ENCODE measurements around the gene ZFYVE28.

ZFYVE28 gene

GRCh38 chr4:2336659-2337058 lies 81.8 kb downstream of the ZFYVE28 start:
- Histone ChIP-seq H4K8ac (ENCODE audit: low read depth, low read length) (no peak overlapping the region), H2BK15ac (replicated peaks; ENCODE audit: low read depth) (no peak overlapping the region), H3K36me3 (ENCODE audit: control insufficient read depth, insufficient read depth, low read length) (no peaks in the 10 kb centered on the region)

GRCh38 chr4:2335729-2336101 lies 82.7 kb downstream of the ZFYVE28 start:
- no peak overlapping the region for H3K18ac ChIP-seq (ENCODE audit: low read length)
- H3K4me3 ChIP-seq (ENCODE audit: low read length) = no peak overlapping the region
- no peak overlapping the region for H3K23ac ChIP-seq (ENCODE audit: low read length)
- DNase-seq = no peak
- H3K9ac ChIP-seq (ENCODE audit: low read length) = no peak overlapping the region
- H2BK5ac ChIP-seq (ENCODE audit: low read length) = no peak overlapping the region
- no peak overlapping the region for H2AK5ac ChIP-seq (ENCODE audit: low read length)
- H3K27ac ChIP-seq (ENCODE audit: low read depth, low read length) = no peak overlapping the region
- H3K4me1 ChIP-seq (ENCODE audit: control insufficient read depth, low read depth, low read length) = no peaks in the 10 kb centered on the region
- no peak overlapping the region for H2BK15ac ChIP-seq (replicated peaks; ENCODE audit: low read depth)
- H3K79me2 ChIP-seq (ENCODE audit: control insufficient read depth, insufficient read depth, low read length) = no peaks in the 10 kb centered on the region
- no peak overlapping the region for H3K56ac ChIP-seq (ENCODE audit: low read length)
- H3K4me2 ChIP-seq (ENCODE audit: low read length) = no peak overlapping the region
- no CpG with 5 or more reads among the region's 9 CpGs for WGBS (ENCODE audit: extremely low coverage, insufficient coverage, low lambda C conversion rate)
- H4K5ac ChIP-seq (ENCODE audit: low read length) = no peak overlapping the region
- no peaks in the 10 kb centered on the region for H3K79me1 ChIP-seq (ENCODE audit: low read length)
- H3K27me3 ChIP-seq (ENCODE audit: insufficient read depth, low read length, poor library complexity) = no peaks in the 10 kb centered on the region
- H4K8ac ChIP-seq (ENCODE audit: low read depth, low read length) = no peak overlapping the region
- no peaks in the 10 kb centered on the region for H3K36me3 ChIP-seq (ENCODE audit: control insufficient read depth, insufficient read depth, low read length)
- H2BK120ac ChIP-seq (ENCODE audit: low read depth, low read length) = no peak overlapping the region
- no peak overlapping the region for H3K4ac ChIP-seq (ENCODE audit: low read depth, low read length)

More at GRCh38 chr4:2336659-2337058, 81.8 kb downstream of the ZFYVE28 start:
- H3K27me3 ChIP-seq (ENCODE audit: insufficient read depth, low read length, poor library complexity) = no peaks in the 10 kb centered on the region
- no peak overlapping the region for H3K4me3 ChIP-seq (ENCODE audit: low read length)
- no peaks in the 10 kb centered on the region for H3K79me1 ChIP-seq (ENCODE audit: low read length)
- no peak overlapping the region for H3K18ac ChIP-seq (ENCODE audit: low read length)
- H2BK120ac ChIP-seq (ENCODE audit: low read depth, low read length) = no peak overlapping the region
- no peak overlapping the region for H3K27ac ChIP-seq (ENCODE audit: low read depth, low read length)
- DNase-seq = no peak
- no peak overlapping the region for H3K56ac ChIP-seq (ENCODE audit: low read length)
- H2AK5ac ChIP-seq (ENCODE audit: low read length) = no peak overlapping the region
- no peak overlapping the region for H3K4me2 ChIP-seq (ENCODE audit: low read length)
- no peak overlapping the region for H2BK5ac ChIP-seq (ENCODE audit: low read length)
- H4K5ac ChIP-seq (ENCODE audit: low read length) = no peak overlapping the region
- no peaks in the 10 kb centered on the region for H3K4me1 ChIP-seq (ENCODE audit: control insufficient read depth, low read depth, low read length)
- H3K9ac ChIP-seq (ENCODE audit: low read length) = no peak overlapping the region
- H3K79me2 ChIP-seq (ENCODE audit: control insufficient read depth, insufficient read depth, low read length) = no peaks in the 10 kb centered on the region
- no peak overlapping the region for H3K23ac ChIP-seq (ENCODE audit: low read length)
- no peak overlapping the region for H3K4ac ChIP-seq (ENCODE audit: low read depth, low read length)

GRCh38 chr4:2334826-2335728 lies 83.4 kb downstream of the ZFYVE28 start:
- H3K36me3 ChIP-seq (ENCODE audit: control insufficient read depth, insufficient read depth, low read length) = no peaks in the 10 kb centered on the region
- WGBS (ENCODE audit: extremely low coverage, insufficient coverage, low lambda C conversion rate) = no CpG with 5 or more reads among the region's 27 CpGs
- H3K56ac ChIP-seq (ENCODE audit: low read length) = no peak overlapping the region
- H4K8ac ChIP-seq (ENCODE audit: low read depth, low read length) = no peak overlapping the region
- no peak overlapping the region for H3K18ac ChIP-seq (ENCODE audit: low read length)
- no peak overlapping the region for H3K4me3 ChIP-seq (ENCODE audit: low read length)
- no peaks in the 10 kb centered on the region for H3K79me1 ChIP-seq (ENCODE audit: low read length)
- no peak overlapping the region for H3K4ac ChIP-seq (ENCODE audit: low read depth, low read length)
- H3K27me3 ChIP-seq (ENCODE audit: insufficient read depth, low read length, poor library complexity) = no peaks in the 10 kb centered on the region
- no peak overlapping the region for H2BK120ac ChIP-seq (ENCODE audit: low read depth, low read length)
- no peak overlapping the region for H3K9ac ChIP-seq (ENCODE audit: low read length)
- no peak for DNase-seq
- no peak overlapping the region for H2BK5ac ChIP-seq (ENCODE audit: low read length)
- no peak overlapping the region for H2AK5ac ChIP-seq (ENCODE audit: low read length)
- H2BK15ac ChIP-seq (replicated peaks; ENCODE audit: low read depth) = no peak overlapping the region
- H4K5ac ChIP-seq (ENCODE audit: low read length) = no peak overlapping the region
- H3K4me1 ChIP-seq (ENCODE audit: control insufficient read depth, low read depth, low read length) = no peaks in the 10 kb centered on the region
- no peak overlapping the region for H3K4me2 ChIP-seq (ENCODE audit: low read length)
- no peak overlapping the region for H3K27ac ChIP-seq (ENCODE audit: low read depth, low read length)
- H3K79me2 ChIP-seq (ENCODE audit: control insufficient read depth, insufficient read depth, low read length) = no peaks in the 10 kb centered on the region
- no peak overlapping the region for H3K23ac ChIP-seq (ENCODE audit: low read length)

GRCh38 chr4:2333916-2334644 lies 84.4 kb downstream of the ZFYVE28 start:
- H2BK120ac ChIP-seq (ENCODE audit: low read depth, low read length) = no peak overlapping the region
- no peak overlapping the region for H3K18ac ChIP-seq (ENCODE audit: low read length)
- no peak overlapping the region for H3K9ac ChIP-seq (ENCODE audit: low read length)
- H3K27ac ChIP-seq (ENCODE audit: low read depth, low read length) = no peak overlapping the region
- H4K5ac ChIP-seq (ENCODE audit: low read length) = no peak overlapping the region
- no peak overlapping the region for H3K4ac ChIP-seq (ENCODE audit: low read depth, low read length)
- H3K36me3 ChIP-seq (ENCODE audit: control insufficient read depth, insufficient read depth, low read length) = no peaks in the 10 kb centered on the region
- H3K27me3 ChIP-seq (ENCODE audit: insufficient read depth, low read length, poor library complexity) = no peaks in the 10 kb centered on the region
- no peaks in the 10 kb centered on the region for H3K79me2 ChIP-seq (ENCODE audit: control insufficient read depth, insufficient read depth, low read length)
- H3K4me2 ChIP-seq (ENCODE audit: low read length) = no peak overlapping the region
- DNase-seq = no peak
- H2BK5ac ChIP-seq (ENCODE audit: low read length) = no peak overlapping the region
- H3K4me1 ChIP-seq (ENCODE audit: control insufficient read depth, low read depth, low read length) = no peaks in the 10 kb centered on the region
- no peak overlapping the region for H3K56ac ChIP-seq (ENCODE audit: low read length)
- H2AK5ac ChIP-seq (ENCODE audit: low read length) = no peak overlapping the region
- H3K23ac ChIP-seq (ENCODE audit: low read length) = no peak overlapping the region
- WGBS (ENCODE audit: extremely low coverage, insufficient coverage, low lambda C conversion rate) = no CpG with 5 or more reads among the region's 28 CpGs
- H3K4me3 ChIP-seq (ENCODE audit: low read length) = no peak overlapping the region
- no peaks in the 10 kb centered on the region for H3K79me1 ChIP-seq (ENCODE audit: low read length)
- H4K8ac ChIP-seq (ENCODE audit: low read depth, low read length) = no peak overlapping the region
- H2BK15ac ChIP-seq (replicated peaks; ENCODE audit: low read depth) = no peak overlapping the region

GRCh38 chr4:2333356-2333841 lies 85.0 kb downstream of the ZFYVE28 start:
- Histone ChIP-seq H4K5ac (ENCODE audit: low read length) (no peak overlapping the region), H3K79me2 (ENCODE audit: control insufficient read depth, insufficient read depth, low read length) (no peaks in the 10 kb centered on the region), H3K27me3 (ENCODE audit: insufficient read depth, low read length, poor library complexity) (no peaks in the 10 kb centered on the region), H2AK5ac (ENCODE audit: low read length) (no peak overlapping the region), H3K56ac (ENCODE audit: low read length) (no peak overlapping the region), H2BK5ac (ENCODE audit: low read length) (no peak overlapping the region), H3K9ac (ENCODE audit: low read length) (no peak overlapping the region), H3K27ac (ENCODE audit: low read depth, low read length) (no peak overlapping the region), H4K8ac (ENCODE audit: low read depth, low read length) (no peak overlapping the region), H3K36me3 (ENCODE audit: control insufficient read depth, insufficient read depth, low read length) (no peaks in the 10 kb centered on the region), H3K4me1 (ENCODE audit: control insufficient read depth, low read depth, low read length) (no peaks in the 10 kb centered on the region), H2BK120ac (ENCODE audit: low read depth, low read length) (no peak overlapping the region), H3K23ac (ENCODE audit: low read length) (no peak overlapping the region), H3K79me1 (ENCODE audit: low read length) (no peaks in the 10 kb centered on the region), H3K4ac (ENCODE audit: low read depth, low read length) (no peak overlapping the region), H3K4me2 (ENCODE audit: low read length) (no peak overlapping the region), H3K4me3 (ENCODE audit: low read length) (no peak overlapping the region), H2BK15ac (replicated peaks; ENCODE audit: low read depth) (no peak overlapping the region), H3K18ac (ENCODE audit: low read length) (no peak overlapping the region)
- DNase-seq = no peak
- no CpG with 5 or more reads among the region's 18 CpGs for whole genome bisulfite sequencing (ENCODE audit: extremely low coverage, insufficient coverage, low lambda C conversion rate)
